Measurements from ENCODE around the gene EZR. TPM values are rescaled to one million over a fixed set of nuclear protein-coding genes. Genes with fewer than 3 reads are reported as not detected.

The EZR gene
- total RNA-seq, 1 experiment from 2014 or later, result 375 TPM

GRCh38 chr6:158849899-158850806 lies 31.0 kb upstream of the EZR start:
- WGBS (ENCODE audit: extremely low coverage, insufficient read length, low lambda C conversion rate), result no CpG with 5 or more reads among the region's 9 CpGs
- Histone ChIP-seq H2BK12ac (ENCODE audit: insufficient read length, low read depth, low read length) (peak overlapping the region; percentile 12), H3K4me2 (ENCODE audit: insufficient read depth, insufficient read length, low read length) (no peak overlapping the region), H3K56ac (ENCODE audit: insufficient read length, low read depth, low read length) (no peak overlapping the region), H4K8ac (replicated peaks; ENCODE audit: insufficient read length, low read depth, low read length) (no peak overlapping the region), H2AFZ (ENCODE audit: low read length) (no peak overlapping the region), H3K27ac (ENCODE audit: insufficient read length, low read depth, low read length) (no peak overlapping the region), H3K79me1 (ENCODE audit: insufficient read depth, low read depth, low read length, poor library complexity, severe bottlenecking) (no peaks in the 10 kb centered on the region), H3K14ac (ENCODE audit: insufficient read depth, low read length) (peak overlapping the region; percentile 27; the same call in 1 of the 2 replicates), H2BK15ac (ENCODE audit: low read depth, low read length) (no peak overlapping the region), H3K27me3 (ENCODE audit: insufficient read depth, low read length) (no peaks in the 10 kb centered on the region), H3K79me2 (ENCODE audit: insufficient read depth, low read length) (no peaks in the 10 kb centered on the region), H2AK5ac (ENCODE audit: insufficient read length, low read length) (no peak overlapping the region), H2BK120ac (ENCODE audit: low read depth, low read length, poor library complexity, severe bottlenecking) (no peak overlapping the region), H2BK5ac (ENCODE audit: insufficient read length, low read length) (no peak overlapping the region), H3K23ac (ENCODE audit: insufficient read length, low read depth, low read length) (no peak overlapping the region), H3K4ac (ENCODE audit: low read depth, low read length) (no peak overlapping the region; the same call in 1 of the 2 replicates), H3K9me3 (ENCODE audit: control insufficient read depth, low read depth, low read length) (no peaks in the 10 kb centered on the region), H4K91ac (ENCODE audit: insufficient read length, low read depth, low read length) (no peak overlapping the region), H3K9ac (ENCODE audit: extremely low read depth, insufficient read length, low read length) (no peak overlapping the region), H4K20me1 (ENCODE audit: control insufficient read depth, insufficient read depth, insufficient read length) (no peaks in the 10 kb centered on the region), H3K18ac (ENCODE audit: insufficient read length, low read depth, low read length) (peak overlapping the region; percentile 59), H3T11ph (ENCODE audit: low read length) (peak overlapping the region; percentile 4), H2BK20ac (ENCODE audit: low read depth, low read length, poor library complexity, severe bottlenecking) (no peak overlapping the region), H4K5ac (ENCODE audit: insufficient read length, low read depth, low read length) (no peak overlapping the region), H3K23me2 (ENCODE audit: insufficient read length, low read depth, low read length, poor library complexity, severe bottlenecking) (no peaks in the 10 kb centered on the region), H3K4me1 (ENCODE audit: insufficient read depth, low read length) (peaks cover 13% of the 10 kb centered on the region; the same call in 1 of the 2 replicates)
- no peak overlapping the region for H3K4me3 Mint-ChIP-seq
- H3K4me1 Mint-ChIP-seq, result peaks cover 12 to 20% of the 10 kb centered on the region in 2 experiments
- DNase-seq, result no peak
- H3K36me3 Mint-ChIP-seq (ENCODE audit: insufficient read depth in 1 of 3, low read depth in 3 of 3), result no peaks in the 10 kb centered on the region
- H3K27ac Mint-ChIP-seq, result peak overlapping the region in 2 of 3 experiments; percentile 4 to 94; a peak in 3 of 7 replicates
- no peaks in the 10 kb centered on the region; a peak in 1 of 5 replicates for H3K9me3 Mint-ChIP-seq
- TF ChIP-seq, protein P1, sequence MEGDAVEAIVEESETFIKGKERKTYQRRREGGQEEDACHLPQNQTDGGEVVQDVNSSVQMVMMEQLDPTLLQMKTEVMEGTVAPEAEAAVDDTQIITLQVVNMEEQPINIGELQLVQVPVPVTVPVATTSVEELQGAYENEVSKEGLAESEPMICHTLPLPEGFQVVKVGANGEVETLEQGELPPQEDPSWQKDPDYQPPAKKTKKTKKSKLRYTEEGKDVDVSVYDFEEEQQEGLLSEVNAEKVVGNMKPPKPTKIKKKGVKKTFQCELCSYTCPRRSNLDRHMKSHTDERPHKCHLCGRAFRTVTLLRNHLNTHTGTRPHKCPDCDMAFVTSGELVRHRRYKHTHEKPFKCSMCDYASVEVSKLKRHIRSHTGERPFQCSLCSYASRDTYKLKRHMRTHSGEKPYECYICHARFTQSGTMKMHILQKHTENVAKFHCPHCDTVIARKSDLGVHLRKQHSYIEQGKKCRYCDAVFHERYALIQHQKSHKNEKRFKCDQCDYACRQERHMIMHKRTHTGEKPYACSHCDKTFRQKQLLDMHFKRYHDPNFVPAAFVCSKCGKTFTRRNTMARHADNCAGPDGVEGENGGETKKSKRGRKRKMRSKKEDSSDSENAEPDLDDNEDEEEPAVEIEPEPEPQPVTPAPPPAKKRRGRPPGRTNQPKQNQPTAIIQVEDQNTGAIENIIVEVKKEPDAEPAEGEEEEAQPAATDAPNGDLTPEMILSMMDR (conservative IDR thresholded peaks at IDR 0.05), result no peak
- no peaks in the 10 kb centered on the region for H3K27me3 Mint-ChIP-seq (ENCODE audit: low read depth)
